Caco-2 (cell line): Measurements from ENCODE around the gene ULK1. TPM values are rescaled to one million over a fixed set of nuclear protein-coding genes. Genes with fewer than 3 reads are reported as not detected.

ENCODE experiments used
- BruUV-seq: library from RNA; stranded (reverse); fragments of 400-500 nt; replicated peaks from 2 replicates; lab custom pipeline; 2021; lab: Mats Ljungman, UMichigan
- CTCF ChIA-PET: fragments of 300-600 bp; sonication (Branson Sonifier 250); formaldehyde crosslinking; loops from one replicate; lab custom pipeline; 2022; ENCODE audit warnings: antibody characterized with exemption; lab: Charles Lee
- POLR2A ChIA-PET: fragments of 300-600 bp; sonication (Branson Sonifier 250); formaldehyde crosslinking; loops from one replicate; lab custom pipeline; 2022; ENCODE audit warnings: antibody characterized with exemption; lab: Charles Lee
- DNase-seq, 2 experiments: peaks; one replicate each; pipeline versions ENCODE4 v3.0.0 to v3.0.0-alpha.2; 2020 to 2022
- H3K27me3 ChIP-seq: replicated peaks from 2 replicates; pipeline ENCODE4 v1.6.0; 2011; ENCODE audit warnings: low read length; ENCODE audit not compliant: control insufficient read depth, insufficient read depth
- H3K36me3 ChIP-seq: 2 replicates; pipeline ENCODE4 v1.5.1; 2011; ENCODE audit warnings: low read length; ENCODE audit not compliant: control insufficient read depth, insufficient read depth
- H3K4me1 ChIP-seq: fragments of 250-450 bp; sonication (Bioruptor Pico); 2 replicates; pipeline ENCODE4 v1.5.1; 2020; ENCODE audit warnings: mild to moderate bottlenecking
- H3K4me3 ChIP-seq: 2 replicates; pipeline ENCODE4 v1.5.1; 2011; ENCODE audit warnings: low read depth, mild to moderate bottlenecking, control low read depth, low read length
- H3K9me3 ChIP-seq: fragments of 250-450 bp; sonication (Bioruptor Pico); 2 replicates; pipeline ENCODE4 v1.5.1; 2020; ENCODE audit warnings: mild to moderate bottlenecking, moderate library complexity
- H3K27ac Mint-ChIP-seq: one replicate; pipeline ENCODE4 v1.8.0; 2022; ENCODE audit warnings: mixed read lengths; ENCODE audit not compliant: unreplicated experiment
- H3K27me3 Mint-ChIP-seq: one replicate; pipeline ENCODE4 v1.8.0; 2022; ENCODE audit warnings: mixed read lengths; ENCODE audit not compliant: insufficient read depth, unreplicated experiment
- H3K36me3 Mint-ChIP-seq: one replicate; pipeline ENCODE4 v1.8.0; 2022; ENCODE audit warnings: mild to moderate bottlenecking, mixed read lengths; ENCODE audit not compliant: insufficient read depth, unreplicated experiment
- H3K4me1 Mint-ChIP-seq: one replicate; pipeline ENCODE4 v1.8.0; 2022; ENCODE audit warnings: low read depth, mixed read lengths; ENCODE audit not compliant: unreplicated experiment
- H3K4me3 Mint-ChIP-seq: one replicate; pipeline ENCODE4 v1.8.0; 2022; ENCODE audit warnings: mild to moderate bottlenecking, moderate library complexity, mixed read lengths; ENCODE audit not compliant: unreplicated experiment
- H3K9me3 Mint-ChIP-seq: one replicate; pipeline ENCODE4 v1.8.0; 2022; ENCODE audit warnings: mixed read lengths; ENCODE audit not compliant: unreplicated experiment
- intact Hi-C: fragments of 100-400 bp; cut with micrococcal nuclease; formaldehyde crosslinking; loops from one replicate; pipeline ENCODE4 v1.10.0; 2022; ENCODE audit not compliant: unreplicated experiment
- total RNA-seq: library from RNA; stranded (reverse); gene quantifications from 2 replicates; pipeline ENCODE4 v1.2.3, GENCODE V29; 2022
- TF ChIP-seq, protein P1 (sequence below), 2 experiments: fragments of 200-600 bp in 1 of 2; IDR thresholded peaks; 1 replicate in 1 of 2; 2 replicates in 1 of 2; pipeline versions ENCODE4 v1.5.1 to v1.8.0; 2011 to 2022; ENCODE audit warnings: antibody characterized with exemption in 1 of 2, control low read depth in 1 of 2, inconsistent platforms in 1 of 2, low read depth in 1 of 2, low read length in 1 of 2, mild to moderate bottlenecking in 1 of 2, moderate library complexity in 1 of 2; ENCODE audit not compliant: insufficient read depth in 1 of 2, severe bottlenecking in 1 of 2, unreplicated experiment in 1 of 2

The ULK1 gene
- total RNA-seq, 1 experiment from 2014 or later = 61.1 TPM

DNA sequence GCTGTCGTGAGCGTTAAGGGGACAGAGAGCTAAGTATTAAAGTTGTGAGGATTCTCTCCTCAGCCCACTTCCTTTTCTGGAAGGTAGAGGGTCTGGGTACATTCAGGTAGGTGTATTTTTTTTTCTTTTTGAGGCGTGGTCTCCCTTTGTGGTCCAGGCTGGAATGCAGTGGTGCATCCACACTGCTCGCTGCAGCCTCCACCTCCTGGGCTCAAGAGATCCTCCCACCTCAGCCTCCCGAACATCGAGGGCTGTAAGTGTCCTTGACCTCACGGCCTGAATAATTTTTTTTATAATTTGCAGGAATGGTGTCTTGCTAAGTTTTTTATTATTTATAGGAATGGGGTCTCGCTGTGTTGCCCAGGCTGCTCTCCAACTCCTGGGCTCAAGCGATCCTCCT, 36.1 kb downstream of the ULK1 start:
- no peaks in the 10 kb centered on the region for H3K27me3 ChIP-seq
- no peaks in the 10 kb centered on the region; the same call in 1 of the 2 replicates for H3K4me1 ChIP-seq
- DNase-seq = no peak
- peaks cover 11% of the 10 kb centered on the region for H3K4me1 Mint-ChIP-seq
- intact Hi-C loops = no loop called here
- H3K4me3 ChIP-seq = peak overlapping the region; percentile 96
- H3K27ac Mint-ChIP-seq = peak overlapping the region; percentile 97
- ChIA-PET CTCF (no interaction called here), POLR2A (no interaction called here)
- TF ChIP-seq, protein P1, sequence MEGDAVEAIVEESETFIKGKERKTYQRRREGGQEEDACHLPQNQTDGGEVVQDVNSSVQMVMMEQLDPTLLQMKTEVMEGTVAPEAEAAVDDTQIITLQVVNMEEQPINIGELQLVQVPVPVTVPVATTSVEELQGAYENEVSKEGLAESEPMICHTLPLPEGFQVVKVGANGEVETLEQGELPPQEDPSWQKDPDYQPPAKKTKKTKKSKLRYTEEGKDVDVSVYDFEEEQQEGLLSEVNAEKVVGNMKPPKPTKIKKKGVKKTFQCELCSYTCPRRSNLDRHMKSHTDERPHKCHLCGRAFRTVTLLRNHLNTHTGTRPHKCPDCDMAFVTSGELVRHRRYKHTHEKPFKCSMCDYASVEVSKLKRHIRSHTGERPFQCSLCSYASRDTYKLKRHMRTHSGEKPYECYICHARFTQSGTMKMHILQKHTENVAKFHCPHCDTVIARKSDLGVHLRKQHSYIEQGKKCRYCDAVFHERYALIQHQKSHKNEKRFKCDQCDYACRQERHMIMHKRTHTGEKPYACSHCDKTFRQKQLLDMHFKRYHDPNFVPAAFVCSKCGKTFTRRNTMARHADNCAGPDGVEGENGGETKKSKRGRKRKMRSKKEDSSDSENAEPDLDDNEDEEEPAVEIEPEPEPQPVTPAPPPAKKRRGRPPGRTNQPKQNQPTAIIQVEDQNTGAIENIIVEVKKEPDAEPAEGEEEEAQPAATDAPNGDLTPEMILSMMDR (IDR thresholded peaks at IDR 0.05; ENCODE audit: insufficient read depth in 1 of 2, low read depth in 1 of 2, low read length in 1 of 2, severe bottlenecking in 1 of 2, unreplicated experiment in 1 of 2) = no peak
- H3K27me3 Mint-ChIP-seq = no peaks in the 10 kb centered on the region
- H3K9me3 ChIP-seq = no peaks in the 10 kb centered on the region
- BruUV-seq = no TSS peak
- H3K36me3 ChIP-seq = peaks cover 3% of the 10 kb centered on the region
- peaks cover 60% of the 10 kb centered on the region for H3K36me3 Mint-ChIP-seq
- peak overlapping the region; percentile 97 for H3K4me3 Mint-ChIP-seq
- no peaks in the 10 kb centered on the region for H3K9me3 Mint-ChIP-seq

- BruUV-seq = no TSS peak
- Mint-ChIP-seq H3K4me1 (peaks cover 7% of the 10 kb centered on the region), H3K4me3 (no peak overlapping the region), H3K27ac (no peak overlapping the region), H3K27me3 (no peaks in the 10 kb centered on the region), H3K36me3 (peaks cover 81% of the 10 kb centered on the region), H3K9me3 (no peaks in the 10 kb centered on the region)
- CTCF ChIA-PET = no interaction called here
- intact Hi-C loops = no loop called here
- no peaks in the 10 kb centered on the region for H3K27me3 ChIP-seq
- no peak overlapping the region for H3K4me3 ChIP-seq
- H3K9me3 ChIP-seq = no peaks in the 10 kb centered on the region
- DNase-seq = no peak
- H3K36me3 ChIP-seq = peaks cover 3% of the 10 kb centered on the region
- POLR2A ChIA-PET = no interaction called here
- TF ChIP-seq, protein P1 (IDR thresholded peaks at IDR 0.05; ENCODE audit: insufficient read depth in 1 of 2, low read depth in 1 of 2, low read length in 1 of 2, severe bottlenecking in 1 of 2, unreplicated experiment in 1 of 2) = no peak
- H3K4me1 ChIP-seq = no peaks in the 10 kb centered on the region
These were observed 39.0 kb downstream of the ULK1 start for GRCh38 chr12:131933387-131933786.

- TF ChIP-seq, protein P1 (IDR thresholded peaks at IDR 0.05; ENCODE audit: insufficient read depth in 1 of 2, low read depth in 1 of 2, low read length in 1 of 2, severe bottlenecking in 1 of 2, unreplicated experiment in 1 of 2) = no peak
- intact Hi-C loops = no loop called here
- H3K4me3 Mint-ChIP-seq = no peak overlapping the region
- peaks cover 7% of the 10 kb centered on the region for H3K4me1 Mint-ChIP-seq
- H3K4me1 ChIP-seq = no peaks in the 10 kb centered on the region
- no peaks in the 10 kb centered on the region for H3K27me3 ChIP-seq
- no peak overlapping the region for H3K27ac Mint-ChIP-seq
- no peak overlapping the region for H3K4me3 ChIP-seq
- peaks cover 78% of the 10 kb centered on the region for H3K36me3 Mint-ChIP-seq
- POLR2A ChIA-PET = no interaction called here
- BruUV-seq = no TSS peak
- H3K36me3 ChIP-seq = peaks cover 3% of the 10 kb centered on the region
- DNase-seq = no peak
- CTCF ChIA-PET = no interaction called here
- no peaks in the 10 kb centered on the region for H3K9me3 Mint-ChIP-seq
- H3K27me3 Mint-ChIP-seq = no peaks in the 10 kb centered on the region
- H3K9me3 ChIP-seq = no peaks in the 10 kb centered on the region
These were observed 40.1 kb downstream of the ULK1 start for GRCh38 chr12:131934535-131934934.
